A673 (cell line): ENCODE data around the gene HS6ST2.

Experiments
- EZH2 ChIP-seq: fragments of 200-600 bp; sonication (generic); IDR thresholded peaks from 2 replicates; pipeline ENCODE4 v1.6.1; 2017; ENCODE audit warnings: borderline replicate concordance, low read depth, mild to moderate bottlenecking, mixed read lengths, antibody characterized with exemption, low read length; ENCODE audit not compliant: poor library complexity, severe bottlenecking
- TF ChIP-seq, protein P1 (sequence below): fragments of 300-800, 200-600 bp; sonication (generic); conservative IDR thresholded peaks from 2 replicates; pipeline ENCODE4 v1.5.1; 2017; ENCODE audit warnings: low read depth, mild to moderate bottlenecking, antibody characterized with exemption, low read length, moderate library complexity, mixed read lengths

DNA sequence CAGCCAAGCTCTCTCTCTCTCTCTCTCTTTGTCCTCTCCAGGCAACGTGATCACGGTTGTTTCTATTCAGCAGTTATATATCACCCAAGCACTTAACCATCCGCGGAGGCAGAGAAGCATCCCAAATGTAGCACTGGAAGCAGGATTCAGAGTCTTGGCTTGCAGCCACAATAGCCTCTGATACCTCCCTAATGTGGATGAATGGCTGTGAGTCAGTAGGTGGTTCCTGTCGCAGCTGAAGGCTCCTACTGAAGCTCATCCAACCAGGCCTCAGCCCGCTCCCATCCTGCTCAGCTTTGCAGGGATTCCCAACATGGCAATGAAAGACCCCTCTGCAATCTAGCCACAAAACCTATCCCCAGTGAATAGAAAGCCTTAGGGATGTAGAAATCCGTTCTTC lies 5.1 kb downstream of the HS6ST2 start:
- TF ChIP-seq, protein P1, sequence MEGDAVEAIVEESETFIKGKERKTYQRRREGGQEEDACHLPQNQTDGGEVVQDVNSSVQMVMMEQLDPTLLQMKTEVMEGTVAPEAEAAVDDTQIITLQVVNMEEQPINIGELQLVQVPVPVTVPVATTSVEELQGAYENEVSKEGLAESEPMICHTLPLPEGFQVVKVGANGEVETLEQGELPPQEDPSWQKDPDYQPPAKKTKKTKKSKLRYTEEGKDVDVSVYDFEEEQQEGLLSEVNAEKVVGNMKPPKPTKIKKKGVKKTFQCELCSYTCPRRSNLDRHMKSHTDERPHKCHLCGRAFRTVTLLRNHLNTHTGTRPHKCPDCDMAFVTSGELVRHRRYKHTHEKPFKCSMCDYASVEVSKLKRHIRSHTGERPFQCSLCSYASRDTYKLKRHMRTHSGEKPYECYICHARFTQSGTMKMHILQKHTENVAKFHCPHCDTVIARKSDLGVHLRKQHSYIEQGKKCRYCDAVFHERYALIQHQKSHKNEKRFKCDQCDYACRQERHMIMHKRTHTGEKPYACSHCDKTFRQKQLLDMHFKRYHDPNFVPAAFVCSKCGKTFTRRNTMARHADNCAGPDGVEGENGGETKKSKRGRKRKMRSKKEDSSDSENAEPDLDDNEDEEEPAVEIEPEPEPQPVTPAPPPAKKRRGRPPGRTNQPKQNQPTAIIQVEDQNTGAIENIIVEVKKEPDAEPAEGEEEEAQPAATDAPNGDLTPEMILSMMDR, result no peak
- TF ChIP-seq EZH2, result no peak
